MM.1S (cell line): Measurements from ENCODE around the gene NEDD4.
"Not testable (repeated sequence)": the region's sequence is repeated elsewhere in the genome, so short reads cannot be mapped to it uniquely, and the experiment has no call there.

Source experiments
- CTCF ChIP-seq: fragments of 300-600 bp; sonication (generic); IDR thresholded peaks from 2 replicates; pipeline ENCODE4 v1.5.1; 2016; ENCODE audit warnings: antibody characterized with exemption, low read length, mixed read lengths
- EZH2 ChIP-seq: fragments of 300-600 bp; sonication (generic); optimal IDR thresholded peaks from 2 replicates; pipeline ENCODE3; 2017; ENCODE audit warnings: low read depth, mild to moderate bottlenecking, antibody characterized with exemption, low read length, mixed read lengths
- EZH2phosphoT487 ChIP-seq: fragments of 300-600 bp; sonication (generic); IDR thresholded peaks from 2 replicates; pipeline ENCODE4 v1.6.1; 2018; ENCODE audit warnings: antibody characterized with exemption, low read length

- TF ChIP-seq CTCF, EZH2, EZH2phosphoT487: not testable (repeated sequence)
Observed at GRCh38 chr15:55785593-55785992, 207.8 kb downstream of the NEDD4 start.
